ENCODE data around the gene ANKRD63.

The ANKRD63 gene

GRCh38 chr15:40239404-40239692 lies 43.5 kb downstream of the ANKRD63 start:
- TF ChIP-seq CTCF (IDR thresholded peaks at IDR 0.05), result no peak
- DNase-seq (ENCODE audit: low spot score), result peak; percentile 41
- H3K27ac ChIP-seq, result no peak overlapping the region
- H3K4me3 ChIP-seq, result peak overlapping the region; percentile 71

- peak within 1 kb of the TSS; percentile 71 for H3K4me3 ChIP-seq
- no peak for DNase-seq (ENCODE audit: low spot score)
- no peak for TF ChIP-seq CTCF (IDR thresholded peaks at IDR 0.05)
- no peak within 1 kb of the TSS for H3K27ac ChIP-seq
These were observed 44.1 kb downstream of the ANKRD63 start, which contains the start of gene PAK6 for GRCh38 chr15:40238532-40239403. Gene PAK6, plus strand, starts transcription at chr15:40239063. Its CDS starts 25,723 bp downstream, at chr15:40264786.

GRCh38 chr15:40235201-40235885 lies 47.5 kb downstream of the ANKRD63 start:
- peak; percentile 63 for DNase-seq (ENCODE audit: low spot score)
- TF ChIP-seq CTCF (IDR thresholded peaks at IDR 0.05), result no peak
- Histone ChIP-seq H3K4me3 (no peak overlapping the region), H3K27ac (peak overlapping the region in 1 of 2 donors; percentile 28)

- no peak for TF ChIP-seq CTCF (IDR thresholded peaks at IDR 0.05)
- peak overlapping the region in 1 of 2 donors; percentile 28 for H3K27ac ChIP-seq
- DNase-seq (ENCODE audit: low spot score), result no peak
- H3K4me3 ChIP-seq, result no peak overlapping the region
These were observed 48.1 kb downstream of the ANKRD63 start for GRCh38 chr15:40234783-40235182.

- Histone ChIP-seq H3K4me3 (no peak overlapping the region), H3K27ac (no peak overlapping the region)
- peak; percentile 68 for DNase-seq (ENCODE audit: low spot score)
- no peak for TF ChIP-seq CTCF (IDR thresholded peaks at IDR 0.05)
These were observed 48.9 kb downstream of the ANKRD63 start for GRCh38 chr15:40233727-40234577.

- no peak for DNase-seq (ENCODE audit: low spot score)
- Histone ChIP-seq H3K4me3 (no peak overlapping the region), H3K27ac (no peak overlapping the region)
- no peak for TF ChIP-seq CTCF (IDR thresholded peaks at IDR 0.05)
These were observed 50.2 kb downstream of the ANKRD63 start for GRCh38 chr15:40232625-40233070.

Measured in coronary artery (tissue), 2 donors.